ENCODE measurements around the gene SCAF1.
A peak's percentile ranks its signal among the peaks of the same experiment; 100 is the strongest.

SCAF1 gene

DNA sequence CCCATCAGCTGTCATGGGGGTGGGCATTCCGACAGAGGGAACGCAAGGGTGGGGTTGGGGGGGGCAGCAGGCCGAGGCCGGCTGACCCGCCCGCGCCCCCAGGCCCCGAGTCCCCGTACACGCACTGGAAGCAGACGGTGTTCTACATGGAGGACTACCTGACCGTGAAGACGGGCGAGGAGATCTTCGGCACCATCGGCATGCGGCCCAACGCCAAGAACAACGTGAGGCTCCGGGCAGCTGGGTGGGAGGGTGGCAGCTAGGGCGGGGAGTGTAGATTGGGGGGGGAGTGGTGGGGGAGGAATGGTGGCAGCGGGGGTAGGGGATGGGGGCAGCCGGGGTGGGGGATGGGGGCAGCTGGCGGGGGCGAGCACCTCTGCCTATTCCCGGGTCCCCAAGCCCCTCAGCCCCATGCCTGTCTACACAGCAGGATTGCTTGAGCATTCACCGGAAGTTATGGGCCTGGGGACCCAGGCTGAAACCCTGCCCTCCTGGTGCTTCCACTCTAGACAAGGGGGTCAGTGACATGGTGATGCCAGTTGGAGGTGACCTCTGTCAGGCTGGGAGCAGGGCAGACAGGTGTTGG is 44.6 kb downstream of the SCAF1 start:
- TF ChIP-seq, protein P1, sequence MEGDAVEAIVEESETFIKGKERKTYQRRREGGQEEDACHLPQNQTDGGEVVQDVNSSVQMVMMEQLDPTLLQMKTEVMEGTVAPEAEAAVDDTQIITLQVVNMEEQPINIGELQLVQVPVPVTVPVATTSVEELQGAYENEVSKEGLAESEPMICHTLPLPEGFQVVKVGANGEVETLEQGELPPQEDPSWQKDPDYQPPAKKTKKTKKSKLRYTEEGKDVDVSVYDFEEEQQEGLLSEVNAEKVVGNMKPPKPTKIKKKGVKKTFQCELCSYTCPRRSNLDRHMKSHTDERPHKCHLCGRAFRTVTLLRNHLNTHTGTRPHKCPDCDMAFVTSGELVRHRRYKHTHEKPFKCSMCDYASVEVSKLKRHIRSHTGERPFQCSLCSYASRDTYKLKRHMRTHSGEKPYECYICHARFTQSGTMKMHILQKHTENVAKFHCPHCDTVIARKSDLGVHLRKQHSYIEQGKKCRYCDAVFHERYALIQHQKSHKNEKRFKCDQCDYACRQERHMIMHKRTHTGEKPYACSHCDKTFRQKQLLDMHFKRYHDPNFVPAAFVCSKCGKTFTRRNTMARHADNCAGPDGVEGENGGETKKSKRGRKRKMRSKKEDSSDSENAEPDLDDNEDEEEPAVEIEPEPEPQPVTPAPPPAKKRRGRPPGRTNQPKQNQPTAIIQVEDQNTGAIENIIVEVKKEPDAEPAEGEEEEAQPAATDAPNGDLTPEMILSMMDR (IDR thresholded peaks at IDR 0.05; ENCODE audit: extremely low read depth, insufficient read depth, missing control alignments), result no peak
- DNase-seq (ENCODE audit: low spot score), result no peak
- in situ Hi-C loops (cut with MboI; ENCODE audit: low pct_unique_long_range_greater_than_20kb, low sequenced_read_pairs, unreplicated experiment), result no loop called here

DNA sequence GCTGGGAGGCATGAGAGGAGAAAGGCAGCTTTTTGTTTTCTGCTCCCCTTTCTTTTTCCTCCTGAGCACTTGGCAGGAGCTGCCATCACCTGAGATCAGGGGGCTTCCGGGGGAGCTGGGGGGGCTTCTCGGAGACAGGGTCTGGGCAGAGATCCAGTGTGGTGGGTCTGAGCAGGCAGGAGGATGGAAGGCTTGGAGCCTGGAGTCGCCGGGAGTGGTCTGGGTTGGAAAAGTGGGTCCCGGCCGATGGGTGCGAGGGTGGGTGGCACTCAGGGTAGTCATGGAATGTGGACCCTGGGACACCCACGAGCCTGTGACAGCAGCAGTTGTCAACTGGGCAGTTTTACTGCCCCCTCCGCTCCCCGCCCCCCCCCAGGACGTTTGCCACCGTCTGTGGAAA is 45.1 kb downstream of the SCAF1 start:
- TF ChIP-seq, protein P1 (IDR thresholded peaks at IDR 0.05; ENCODE audit: extremely low read depth, insufficient read depth, missing control alignments), result no peak
- no peak for DNase-seq (ENCODE audit: low spot score)

DNA sequence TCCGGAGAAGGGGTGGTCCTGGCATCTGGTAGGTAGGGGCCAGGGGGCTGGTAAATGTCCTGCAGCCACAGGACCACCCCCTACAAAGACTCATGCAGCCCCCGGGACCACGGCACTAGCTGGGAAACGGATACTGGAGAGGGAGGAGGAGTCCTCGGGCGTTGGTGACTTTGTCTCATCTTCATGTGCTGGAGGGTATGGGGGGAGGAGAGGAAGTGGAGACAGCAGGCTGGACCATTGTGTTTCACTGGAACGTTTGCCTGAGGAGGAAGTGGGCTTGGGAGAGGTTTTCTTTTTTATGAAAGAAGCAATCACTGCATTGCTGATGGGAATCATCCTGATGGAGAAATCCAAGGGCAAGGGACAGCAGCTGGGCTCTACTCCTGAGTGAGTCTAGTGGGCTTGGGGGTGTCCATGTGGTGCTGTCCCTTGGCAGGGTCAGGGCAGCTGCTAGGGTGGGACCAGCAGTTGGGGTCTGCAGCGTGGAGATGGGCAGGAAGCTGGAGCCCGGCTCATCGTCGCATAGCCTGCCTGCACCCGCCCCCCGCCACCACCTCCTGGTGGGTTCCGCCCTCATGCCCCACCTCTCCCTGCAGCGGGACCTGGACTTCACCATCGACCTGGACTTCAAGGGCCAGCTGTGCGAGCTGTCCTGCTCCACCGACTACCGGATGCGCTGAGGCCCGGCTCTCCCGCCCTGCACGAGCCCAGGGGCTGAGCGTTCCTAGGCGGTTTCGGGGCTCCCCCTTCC is 45.7 kb downstream of the SCAF1 start:
- TF ChIP-seq, protein P1 (IDR thresholded peaks at IDR 0.05; ENCODE audit: extremely low read depth, insufficient read depth, missing control alignments), result no peak
- no peak for DNase-seq (ENCODE audit: low spot score)
- in situ Hi-C loops (cut with MboI; ENCODE audit: low pct_unique_long_range_greater_than_20kb, low sequenced_read_pairs, unreplicated experiment), result no loop called here

More for the DNA sequence above, 45.1 kb downstream of the SCAF1 start:
- in situ Hi-C loops (cut with MboI; ENCODE audit: low pct_unique_long_range_greater_than_20kb, low sequenced_read_pairs, unreplicated experiment), result no loop called here

DNA sequence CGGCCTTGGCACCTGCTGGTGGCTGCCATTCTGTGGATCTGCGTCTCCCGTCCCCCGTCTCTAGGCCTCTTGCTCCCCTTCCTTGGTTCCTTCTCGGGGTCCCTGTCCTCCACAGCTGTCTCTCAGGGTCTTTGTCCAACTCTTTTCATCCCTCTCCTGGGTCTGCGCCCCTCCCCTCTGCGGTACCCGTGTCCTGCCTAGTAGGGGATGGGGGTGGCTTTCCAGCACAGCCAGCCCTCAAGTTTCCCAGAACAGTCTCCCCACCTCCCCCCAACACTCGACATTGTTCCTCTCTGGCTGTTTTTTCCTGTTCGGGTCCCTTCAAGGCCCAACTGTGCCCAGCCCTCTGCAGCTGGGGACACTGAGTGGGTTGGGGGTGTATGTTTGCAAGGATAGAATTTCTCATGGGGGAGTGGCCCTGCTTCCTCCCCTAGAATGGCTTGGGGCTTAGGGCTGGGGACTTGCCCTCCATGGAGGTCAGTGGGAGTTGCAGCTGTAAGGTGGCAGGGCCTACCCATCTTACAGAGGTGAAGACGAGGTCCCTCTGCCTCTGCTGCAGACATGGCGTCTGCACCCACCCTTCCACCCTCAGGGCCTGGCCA is 46.6 kb downstream of the SCAF1 start:
- DNase-seq (ENCODE audit: low spot score), result no peak
- TF ChIP-seq, protein P1 (IDR thresholded peaks at IDR 0.05; ENCODE audit: extremely low read depth, insufficient read depth, missing control alignments), result no peak
- in situ Hi-C loops (cut with MboI; ENCODE audit: low pct_unique_long_range_greater_than_20kb, low sequenced_read_pairs, unreplicated experiment), result no loop called here

DNA sequence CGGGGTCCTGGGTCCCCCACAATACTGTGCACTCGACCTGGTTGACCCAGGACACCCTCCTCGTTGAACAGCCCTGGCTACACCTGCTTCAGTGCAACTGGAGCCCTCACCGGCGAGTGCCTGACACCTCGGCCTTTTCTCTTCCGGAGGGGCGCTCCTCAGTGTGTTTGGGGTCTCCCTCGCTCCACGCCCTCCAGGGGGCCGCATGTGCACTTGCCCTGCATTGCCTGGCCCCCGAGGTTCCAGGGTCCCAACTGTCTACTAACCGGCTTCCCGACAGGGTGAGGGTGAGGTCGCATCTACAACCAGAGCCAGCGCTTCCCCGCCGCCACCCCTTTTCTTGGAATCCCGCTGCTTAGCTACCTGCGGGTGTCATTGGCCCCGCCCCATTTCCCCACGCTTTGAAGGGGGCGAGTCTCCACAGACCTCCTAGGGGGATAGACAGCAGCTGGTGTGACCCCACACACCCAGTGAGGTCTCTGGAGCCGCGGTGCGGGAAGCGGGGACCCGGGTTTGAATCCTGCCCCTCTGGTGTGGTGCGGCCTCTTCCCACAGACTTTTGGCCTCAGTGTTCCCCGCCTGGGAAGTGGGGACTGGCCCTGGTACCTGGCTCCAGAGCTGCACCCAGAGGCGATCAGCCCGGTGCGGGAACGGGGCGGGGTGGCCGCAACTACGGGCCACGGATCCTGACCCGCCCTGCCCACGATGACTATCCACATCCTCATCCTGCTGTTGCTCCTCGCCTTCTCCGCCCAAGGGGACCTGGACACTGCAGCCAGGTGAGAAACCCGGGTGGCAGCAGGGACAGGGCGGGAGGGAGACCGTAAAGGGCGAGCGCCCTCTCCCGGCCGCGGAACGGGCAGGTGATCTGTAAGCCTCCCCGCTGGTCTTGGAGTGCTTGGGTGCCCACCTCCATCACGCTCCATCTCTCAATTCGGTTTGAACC is 47.4 kb downstream of the SCAF1 start, which contains the start of gene ADM5:
TSS of gene ADM5 (plus strand) at position 462 of the 946 bp plus-strand sequence. CDS start at position 706, 244 bp downstream.
- TF ChIP-seq, protein P1 (IDR thresholded peaks at IDR 0.05; ENCODE audit: extremely low read depth, insufficient read depth, missing control alignments), result peak; percentile 68
- DNase-seq (ENCODE audit: low spot score), result peak; percentile 75
- in situ Hi-C loops (cut with MboI; ENCODE audit: low pct_unique_long_range_greater_than_20kb, low sequenced_read_pairs, unreplicated experiment), result no loop called here

Data from GM13977 (cell line).